HepG2 (cell line): ENCODE results near the gene C22orf31. TPM values are rescaled to one million over a fixed set of nuclear protein-coding genes. Genes with fewer than 3 reads are reported as not detected.

Experiments
- AGO2 ChIP-seq: fragments of 200-400 bp; formaldehyde crosslinking; optimal IDR thresholded peaks from 2 replicates; pipeline ENCODE3; 2017; ENCODE audit warnings: mild to moderate bottlenecking, low read depth, low read length, moderate library complexity
- CEBPG ChIP-seq: IDR thresholded peaks from 2 replicates; pipeline ENCODE4 v1.6.1; 2016
- HDAC2 ChIP-seq: sonication (generic); formaldehyde crosslinking; IDR thresholded peaks from 2 replicates; pipeline ENCODE4 v1.4.0; 2020; ENCODE audit warnings: missing genetic modification reagents
- HNF1A ChIP-seq, 2 experiments: sonication (generic) in 1 of 2; formaldehyde crosslinking in 1 of 2; IDR thresholded peaks; 2 replicates each; pipeline versions ENCODE4 v1.4.0 to v1.6.1; 2016 to 2020; ENCODE audit warnings: borderline replicate concordance in 1 of 2, low read depth in 1 of 2, mild to moderate bottlenecking in 1 of 2, missing genetic modification reagents in 1 of 2
- MEIS2 ChIP-seq: sonication (generic); formaldehyde crosslinking; IDR thresholded peaks from 2 replicates; pipeline ENCODE4 v1.9.0; 2021; ENCODE audit warnings: mild to moderate bottlenecking, missing genetic modification reagents
- NR2F1 ChIP-seq, 2 experiments: fragments of 450-650 bp in 1 of 2; formaldehyde crosslinking in 1 of 2; IDR thresholded peaks; 2 replicates each; pipeline versions ENCODE4 v1.5.0 to v1.6.1; 2016 to 2020; ENCODE audit warnings: mild to moderate bottlenecking in 1 of 2, missing compliant biosample characterization in 1 of 2, missing genetic modification reagents in 1 of 2, moderate library complexity in 1 of 2
- NR2F2 ChIP-seq: IDR thresholded peaks from 2 replicates; pipeline ENCODE4 v1.6.1; 2012; ENCODE audit warnings: low read depth, inconsistent platforms, borderline replicate concordance
- RCOR2 ChIP-seq: IDR thresholded peaks from 2 replicates; pipeline ENCODE4 v1.6.1; 2016; ENCODE audit warnings: missing biosample characterization, missing genetic modification reagents
- STAG1 ChIP-seq: sonication (generic); formaldehyde crosslinking; IDR thresholded peaks from 2 replicates; pipeline ENCODE4 v1.4.0; 2020; ENCODE audit warnings: missing genetic modification reagents
- TCF7 ChIP-seq: sonication (generic); IDR thresholded peaks from 2 replicates; pipeline ENCODE4 v1.6.1; 2016; ENCODE audit warnings: antibody characterized with exemption, low read depth
- polyA plus RNA-seq, 8 experiments: library from polyadenylated mRNA; depleted of rRNA in 3 of 8; stranded (reverse) in 7 of 8; unstranded in 1 of 8; fragments of >200 nt; fragmentation: Illumina TruSeq in 4 of 8; extraction: Trizol in 4 of 8; gene quantifications; 2 replicates each; pipeline versions ENCODE4 v1.2.1 to v1.2.3, GENCODE V29; 2011 to 2016; ENCODE audit warnings: low read depth in 4 of 8, missing spikeins in 1 of 8, mixed read lengths in 1 of 8; ENCODE audit not compliant: insufficient read depth in 1 of 8
- total RNA-seq, 5 experiments: library from RNA; depleted of rRNA; stranded (reverse); fragments of >200 nt; fragmentation: Illumina TruSeq; extraction: Trizol; gene quantifications; 2 replicates each; pipeline ENCODE4 v1.2.3, GENCODE V29; 2016; ENCODE audit warnings: low read depth in 1 of 5
- TF ChIP-seq, protein P1 (sequence below): sonication (generic); formaldehyde crosslinking; IDR thresholded peaks from 2 replicates; pipeline ENCODE4 v1.5.0; 2020; ENCODE audit warnings: mild to moderate bottlenecking, missing genetic modification reagents, moderate library complexity
- TF ChIP-seq, protein P2 (sequence below): IDR thresholded peaks from 2 replicates; pipeline ENCODE4 v1.6.1; 2016; ENCODE audit warnings: low read depth
- TF ChIP-seq, protein P3 (sequence below): IDR thresholded peaks from 2 replicates; pipeline ENCODE4 v1.6.1; 2012; ENCODE audit warnings: inconsistent platforms
- TF ChIP-seq, protein P4 (sequence below): sonication (generic); formaldehyde crosslinking; conservative IDR thresholded peaks from 2 replicates; pipeline ENCODE4 v1.4.0; 2020; ENCODE audit warnings: mild to moderate bottlenecking, missing genetic modification reagents, moderate library complexity
- TF ChIP-seq, protein P5 (sequence below): sonication (generic); formaldehyde crosslinking; IDR thresholded peaks from 2 replicates; pipeline ENCODE4 v1.4.0; 2020; ENCODE audit warnings: missing genetic modification reagents

C22orf31 gene
- total and polyA plus RNA-seq, 2 of the 13 experiments (the other 11 are each of a cell fraction or from before 2014, with no cell fraction given) = not detected

DNA sequence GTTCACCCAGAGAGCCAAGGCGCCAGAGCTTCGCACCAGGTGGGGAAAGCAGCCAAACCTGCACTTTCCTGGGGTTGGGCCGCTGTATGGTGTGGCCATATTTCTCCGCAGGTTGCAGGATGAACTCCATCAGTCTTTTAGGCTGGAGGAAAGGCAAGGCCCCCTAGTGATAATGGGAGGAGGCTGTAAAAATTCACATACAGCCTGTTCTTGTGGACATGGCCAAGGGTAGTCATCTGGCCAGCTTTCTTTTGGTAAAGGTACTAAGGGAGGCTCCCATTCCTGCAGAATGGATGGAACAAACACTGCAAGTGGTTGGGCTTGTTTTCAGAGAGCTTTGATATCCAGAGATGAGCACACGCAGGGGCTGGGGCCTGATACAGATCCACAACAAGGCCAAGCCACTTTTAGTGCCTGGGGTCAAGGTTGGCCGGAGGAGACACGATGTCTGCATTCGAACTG, 29.6 kb downstream of the C22orf31 start (continued):
- TF ChIP-seq, protein P1, sequence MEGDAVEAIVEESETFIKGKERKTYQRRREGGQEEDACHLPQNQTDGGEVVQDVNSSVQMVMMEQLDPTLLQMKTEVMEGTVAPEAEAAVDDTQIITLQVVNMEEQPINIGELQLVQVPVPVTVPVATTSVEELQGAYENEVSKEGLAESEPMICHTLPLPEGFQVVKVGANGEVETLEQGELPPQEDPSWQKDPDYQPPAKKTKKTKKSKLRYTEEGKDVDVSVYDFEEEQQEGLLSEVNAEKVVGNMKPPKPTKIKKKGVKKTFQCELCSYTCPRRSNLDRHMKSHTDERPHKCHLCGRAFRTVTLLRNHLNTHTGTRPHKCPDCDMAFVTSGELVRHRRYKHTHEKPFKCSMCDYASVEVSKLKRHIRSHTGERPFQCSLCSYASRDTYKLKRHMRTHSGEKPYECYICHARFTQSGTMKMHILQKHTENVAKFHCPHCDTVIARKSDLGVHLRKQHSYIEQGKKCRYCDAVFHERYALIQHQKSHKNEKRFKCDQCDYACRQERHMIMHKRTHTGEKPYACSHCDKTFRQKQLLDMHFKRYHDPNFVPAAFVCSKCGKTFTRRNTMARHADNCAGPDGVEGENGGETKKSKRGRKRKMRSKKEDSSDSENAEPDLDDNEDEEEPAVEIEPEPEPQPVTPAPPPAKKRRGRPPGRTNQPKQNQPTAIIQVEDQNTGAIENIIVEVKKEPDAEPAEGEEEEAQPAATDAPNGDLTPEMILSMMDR = peak; percentile 5; the same call in 1 of the 2 replicates
- TF ChIP-seq, protein P2, sequence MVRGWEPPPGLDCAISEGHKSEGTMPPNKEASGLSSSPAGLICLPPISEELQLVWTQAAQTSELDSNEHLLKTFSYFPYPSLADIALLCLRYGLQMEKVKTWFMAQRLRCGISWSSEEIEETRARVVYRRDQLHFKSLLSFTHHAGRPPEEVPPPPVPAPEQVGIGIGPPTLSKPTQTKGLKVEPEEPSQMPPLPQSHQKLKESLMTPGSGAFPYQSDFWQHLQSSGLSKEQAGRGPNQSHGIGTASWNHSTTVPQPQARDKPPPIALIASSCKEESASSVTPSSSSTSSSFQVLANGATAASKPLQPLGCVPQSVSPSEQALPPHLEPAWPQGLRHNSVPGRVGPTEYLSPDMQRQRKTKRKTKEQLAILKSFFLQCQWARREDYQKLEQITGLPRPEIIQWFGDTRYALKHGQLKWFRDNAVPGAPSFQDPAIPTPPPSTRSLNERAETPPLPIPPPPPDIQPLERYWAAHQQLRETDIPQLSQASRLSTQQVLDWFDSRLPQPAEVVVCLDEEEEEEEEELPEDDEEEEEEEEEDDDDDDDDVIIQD (CRISPR knock-in tag) = no peak
- TF ChIP-seq HDAC2 (CRISPR knock-in tag) = peak; percentile 35; the same call in 1 of the 2 replicates
- no peak for TF ChIP-seq HNF1A (IDR thresholded peaks at IDR 0.05; ENCODE audit: low read depth)
- 0 out of 2 replicates have a peak, but pooled peaks have one; percentile 32 for TF ChIP-seq HNF1A (CRISPR knock-in tag; IDR thresholded peaks at IDR 0.05; ENCODE audit: borderline replicate concordance)
- TF ChIP-seq, protein P3, sequence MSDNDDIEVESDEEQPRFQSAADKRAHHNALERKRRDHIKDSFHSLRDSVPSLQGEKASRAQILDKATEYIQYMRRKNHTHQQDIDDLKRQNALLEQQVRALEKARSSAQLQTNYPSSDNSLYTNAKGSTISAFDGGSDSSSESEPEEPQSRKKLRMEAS = 0 out of 2 replicates have a peak, but pooled peaks have one; percentile 16
- 0 out of 2 replicates have a peak, but pooled peaks have one; percentile 40 for TF ChIP-seq TCF7
- TF ChIP-seq NR2F1 (CRISPR knock-in tag; IDR thresholded peaks at IDR 0.05) = 0 out of 4 replicates have a peak, but pooled peaks of 1 of the 2 experiments have one; percentile 59
- 0 out of 2 replicates have a peak, but pooled peaks have one; percentile 14 for TF ChIP-seq CEBPG (CRISPR knock-in tag)
- TF ChIP-seq, protein P4, sequence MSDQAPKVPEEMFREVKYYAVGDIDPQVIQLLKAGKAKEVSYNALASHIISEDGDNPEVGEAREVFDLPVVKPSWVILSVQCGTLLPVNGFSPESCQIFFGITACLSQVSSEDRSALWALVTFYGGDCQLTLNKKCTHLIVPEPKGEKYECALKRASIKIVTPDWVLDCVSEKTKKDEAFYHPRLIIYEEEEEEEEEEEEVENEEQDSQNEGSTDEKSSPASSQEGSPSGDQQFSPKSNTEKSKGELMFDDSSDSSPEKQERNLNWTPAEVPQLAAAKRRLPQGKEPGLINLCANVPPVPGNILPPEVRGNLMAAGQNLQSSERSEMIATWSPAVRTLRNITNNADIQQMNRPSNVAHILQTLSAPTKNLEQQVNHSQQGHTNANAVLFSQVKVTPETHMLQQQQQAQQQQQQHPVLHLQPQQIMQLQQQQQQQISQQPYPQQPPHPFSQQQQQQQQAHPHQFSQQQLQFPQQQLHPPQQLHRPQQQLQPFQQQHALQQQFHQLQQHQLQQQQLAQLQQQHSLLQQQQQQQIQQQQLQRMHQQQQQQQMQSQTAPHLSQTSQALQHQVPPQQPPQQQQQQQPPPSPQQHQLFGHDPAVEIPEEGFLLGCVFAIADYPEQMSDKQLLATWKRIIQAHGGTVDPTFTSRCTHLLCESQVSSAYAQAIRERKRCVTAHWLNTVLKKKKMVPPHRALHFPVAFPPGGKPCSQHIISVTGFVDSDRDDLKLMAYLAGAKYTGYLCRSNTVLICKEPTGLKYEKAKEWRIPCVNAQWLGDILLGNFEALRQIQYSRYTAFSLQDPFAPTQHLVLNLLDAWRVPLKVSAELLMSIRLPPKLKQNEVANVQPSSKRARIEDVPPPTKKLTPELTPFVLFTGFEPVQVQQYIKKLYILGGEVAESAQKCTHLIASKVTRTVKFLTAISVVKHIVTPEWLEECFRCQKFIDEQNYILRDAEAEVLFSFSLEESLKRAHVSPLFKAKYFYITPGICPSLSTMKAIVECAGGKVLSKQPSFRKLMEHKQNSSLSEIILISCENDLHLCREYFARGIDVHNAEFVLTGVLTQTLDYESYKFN = peak; percentile 39; the same call in 1 of the 2 replicates
- TF ChIP-seq AGO2 = peak; percentile 5
- TF ChIP-seq RCOR2 (CRISPR knock-in tag) = peak; percentile 14; the same call in 1 of the 2 replicates
- TF ChIP-seq, protein P5, sequence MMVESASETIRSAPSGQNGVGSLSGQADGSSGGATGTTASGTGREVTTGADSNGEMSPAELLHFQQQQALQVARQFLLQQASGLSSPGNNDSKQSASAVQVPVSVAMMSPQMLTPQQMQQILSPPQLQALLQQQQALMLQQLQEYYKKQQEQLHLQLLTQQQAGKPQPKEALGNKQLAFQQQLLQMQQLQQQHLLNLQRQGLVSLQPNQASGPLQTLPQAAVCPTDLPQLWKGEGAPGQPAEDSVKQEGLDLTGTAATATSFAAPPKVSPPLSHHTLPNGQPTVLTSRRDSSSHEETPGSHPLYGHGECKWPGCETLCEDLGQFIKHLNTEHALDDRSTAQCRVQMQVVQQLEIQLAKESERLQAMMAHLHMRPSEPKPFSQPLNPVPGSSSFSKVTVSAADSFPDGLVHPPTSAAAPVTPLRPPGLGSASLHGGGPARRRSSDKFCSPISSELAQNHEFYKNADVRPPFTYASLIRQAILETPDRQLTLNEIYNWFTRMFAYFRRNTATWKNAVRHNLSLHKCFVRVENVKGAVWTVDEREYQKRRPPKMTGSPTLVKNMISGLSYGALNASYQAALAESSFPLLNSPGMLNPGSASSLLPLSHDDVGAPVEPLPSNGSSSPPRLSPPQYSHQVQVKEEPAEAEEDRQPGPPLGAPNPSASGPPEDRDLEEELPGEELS (CRISPR knock-in tag) = peak; percentile 54; the same call in 1 of the 2 replicates
- TF ChIP-seq NR2F2 = no peak
- peak; percentile 25; the same call in 1 of the 2 replicates for TF ChIP-seq STAG1 (CRISPR knock-in tag)
- peak; percentile 22; the same call in 1 of the 2 replicates for TF ChIP-seq MEIS2 (CRISPR knock-in tag)
